ENCODE data around the gene PCDHGA7.
"Not testable (repeated sequence)": the region's sequence is repeated elsewhere in the genome, so short reads cannot be mapped to it uniquely, and the experiment has no call there.

The PCDHGA7 gene

DNA sequence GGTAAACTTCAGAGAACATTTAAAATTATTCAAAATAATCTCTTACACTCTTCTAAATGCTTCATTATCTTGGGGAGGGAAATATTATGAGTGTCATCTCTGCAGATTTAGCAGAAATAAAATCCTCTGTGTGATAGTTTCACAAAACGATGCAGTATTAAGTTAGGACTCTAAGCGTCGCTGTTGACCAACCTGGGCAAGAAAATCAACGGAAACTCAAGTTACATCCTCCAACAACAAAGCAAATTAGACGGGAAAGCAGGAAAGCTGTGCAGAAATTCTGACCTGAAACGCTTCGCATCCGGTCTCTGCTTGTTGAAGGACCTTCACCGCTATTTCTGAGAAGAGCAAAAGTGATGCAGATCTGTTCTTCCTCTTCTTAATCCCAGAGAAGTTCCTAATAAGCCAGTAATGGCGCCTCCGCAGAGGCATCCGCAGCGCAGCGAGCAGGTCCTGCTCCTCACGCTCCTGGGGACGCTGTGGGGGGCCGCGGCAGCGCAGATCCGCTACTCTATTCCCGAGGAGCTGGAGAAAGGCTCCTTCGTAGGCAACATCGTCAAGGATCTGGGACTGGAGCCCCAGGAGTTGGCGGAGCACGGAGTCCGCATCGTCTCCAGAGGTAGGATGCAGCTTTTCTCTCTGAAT lies 8.7 kb upstream of the PCDHGA7 start, which contains the start of gene PCDHGA6:
Gene PCDHGA6, plus strand, starts transcription at position 219 of the 645 bp plus-strand sequence. Its CDS starts 193 bp downstream, at position 412.
- H3K27ac ChIP-seq (ENCODE audit: low read depth, low read length), result no peak within 1 kb of the TSS
- H3K4me3 ChIP-seq (ENCODE audit: low read length), result peak within 1 kb of the TSS; percentile 45
- peaks cover 3% of the 10 kb centered on the region for H3K36me3 ChIP-seq (ENCODE audit: control insufficient read depth, insufficient read depth, low read length)
- no peaks in the 10 kb centered on the region for H3K4me1 ChIP-seq (ENCODE audit: control insufficient read depth, insufficient read depth, low read length)
- H3K9ac ChIP-seq (ENCODE audit: low read length), result no peak within 1 kb of the TSS
- no peaks in the 10 kb centered on the region for H3K27me3 ChIP-seq (ENCODE audit: control insufficient read depth, insufficient read depth, low read length)

DNA sequence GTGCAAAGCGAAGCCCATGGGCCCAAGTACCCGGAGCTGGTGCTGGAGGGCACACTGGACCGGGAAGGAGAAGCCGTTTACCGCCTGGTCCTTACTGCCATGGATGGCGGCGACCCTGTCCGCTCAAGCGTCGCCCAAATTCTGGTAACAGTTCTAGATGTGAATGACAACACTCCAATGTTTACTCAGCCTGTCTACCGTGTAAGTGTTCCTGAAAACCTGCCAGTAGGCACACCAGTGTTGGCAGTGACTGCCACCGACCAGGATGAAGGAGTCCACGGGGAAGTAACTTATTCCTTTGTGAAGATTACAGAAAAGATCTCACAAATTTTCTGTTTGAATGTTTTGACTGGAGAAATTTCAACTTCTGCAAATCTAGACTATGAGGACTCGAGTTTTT lies 7.9 kb upstream of the PCDHGA7 start:
- Histone ChIP-seq H3K27me3 (ENCODE audit: control insufficient read depth, insufficient read depth, low read length) (no peaks in the 10 kb centered on the region), H3K27ac (ENCODE audit: low read depth, low read length) (no peak overlapping the region), H3K4me1 (ENCODE audit: control insufficient read depth, insufficient read depth, low read length) (no peaks in the 10 kb centered on the region), H3K4me3 (ENCODE audit: low read length) (peak overlapping the region; percentile 45), H3K9ac (ENCODE audit: low read length) (no peak overlapping the region), H3K36me3 (ENCODE audit: control insufficient read depth, insufficient read depth, low read length) (peaks cover 3% of the 10 kb centered on the region)

DNA sequence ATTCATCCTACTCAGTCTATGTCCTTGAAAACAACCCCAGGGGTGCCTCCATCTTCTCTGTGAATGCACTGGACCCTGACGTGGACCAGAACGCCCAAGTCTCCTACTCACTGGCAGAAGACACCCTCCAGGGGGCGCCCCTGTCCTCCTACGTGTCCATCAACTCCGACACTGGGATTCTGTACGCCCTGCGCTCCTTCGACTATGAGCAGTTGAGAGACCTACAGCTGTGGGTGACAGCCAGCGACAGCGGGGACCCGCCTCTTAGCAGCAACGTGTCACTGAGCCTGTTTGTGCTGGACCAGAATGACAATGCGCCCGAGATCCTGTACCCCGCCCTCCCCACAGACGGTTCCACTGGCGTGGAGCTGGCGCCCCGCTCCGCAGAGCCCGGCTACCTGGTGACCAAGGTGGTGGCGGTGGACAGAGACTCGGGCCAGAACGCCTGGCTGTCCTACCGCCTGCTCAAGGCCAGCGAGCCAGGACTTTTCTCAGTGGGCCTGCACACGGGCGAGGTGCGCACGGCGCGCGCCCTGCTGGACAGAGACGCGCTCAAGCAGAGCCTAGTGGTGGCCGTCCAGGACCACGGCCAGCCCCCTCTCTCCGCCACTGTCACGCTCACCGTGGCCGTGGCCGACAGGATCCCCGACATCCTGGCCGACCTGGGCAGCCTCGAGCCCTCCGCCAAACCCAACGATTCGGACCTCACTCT lies 6.9 kb upstream of the PCDHGA7 start:
- H3K9ac ChIP-seq (ENCODE audit: low read length); H3K4me1 ChIP-seq (ENCODE audit: control insufficient read depth, insufficient read depth, low read length); H3K27ac ChIP-seq (ENCODE audit: low read depth, low read length); H3K27me3 ChIP-seq (ENCODE audit: control insufficient read depth, insufficient read depth, low read length); H3K4me3 ChIP-seq (ENCODE audit: low read length); H3K36me3 ChIP-seq (ENCODE audit: control insufficient read depth, insufficient read depth, low read length): not testable (repeated sequence)

DNA sequence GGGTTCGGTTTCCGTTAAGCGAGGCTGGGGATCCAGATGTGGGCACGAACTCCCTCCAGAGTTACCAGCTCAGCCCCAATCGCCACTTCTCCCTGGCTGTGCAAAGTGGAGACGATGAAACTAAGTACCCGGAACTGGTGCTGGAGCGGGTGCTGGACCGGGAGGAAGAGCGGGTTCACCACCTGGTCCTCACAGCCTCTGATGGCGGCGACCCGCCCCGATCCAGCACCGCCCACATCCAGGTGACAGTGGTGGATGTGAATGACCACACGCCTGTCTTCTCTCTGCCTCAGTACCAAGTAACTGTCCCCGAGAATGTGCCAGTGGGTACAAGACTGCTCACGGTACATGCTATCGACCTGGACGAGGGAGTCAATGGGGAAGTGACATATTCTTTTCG lies 803 bp downstream of the PCDHGA7 start:
- H3K27me3 ChIP-seq (ENCODE audit: control insufficient read depth, insufficient read depth, low read length), result no peaks in the 10 kb centered on the region
- no peaks in the 10 kb centered on the region for H3K36me3 ChIP-seq (ENCODE audit: control insufficient read depth, insufficient read depth, low read length)
- H3K4me3 ChIP-seq (ENCODE audit: low read length), result peak overlapping the region; percentile 23
- H3K4me1 ChIP-seq (ENCODE audit: control insufficient read depth, insufficient read depth, low read length), result no peaks in the 10 kb centered on the region
- H3K27ac ChIP-seq (ENCODE audit: low read depth, low read length), result no peak overlapping the region
- H3K9ac ChIP-seq (ENCODE audit: low read length), result no peak overlapping the region

DNA sequence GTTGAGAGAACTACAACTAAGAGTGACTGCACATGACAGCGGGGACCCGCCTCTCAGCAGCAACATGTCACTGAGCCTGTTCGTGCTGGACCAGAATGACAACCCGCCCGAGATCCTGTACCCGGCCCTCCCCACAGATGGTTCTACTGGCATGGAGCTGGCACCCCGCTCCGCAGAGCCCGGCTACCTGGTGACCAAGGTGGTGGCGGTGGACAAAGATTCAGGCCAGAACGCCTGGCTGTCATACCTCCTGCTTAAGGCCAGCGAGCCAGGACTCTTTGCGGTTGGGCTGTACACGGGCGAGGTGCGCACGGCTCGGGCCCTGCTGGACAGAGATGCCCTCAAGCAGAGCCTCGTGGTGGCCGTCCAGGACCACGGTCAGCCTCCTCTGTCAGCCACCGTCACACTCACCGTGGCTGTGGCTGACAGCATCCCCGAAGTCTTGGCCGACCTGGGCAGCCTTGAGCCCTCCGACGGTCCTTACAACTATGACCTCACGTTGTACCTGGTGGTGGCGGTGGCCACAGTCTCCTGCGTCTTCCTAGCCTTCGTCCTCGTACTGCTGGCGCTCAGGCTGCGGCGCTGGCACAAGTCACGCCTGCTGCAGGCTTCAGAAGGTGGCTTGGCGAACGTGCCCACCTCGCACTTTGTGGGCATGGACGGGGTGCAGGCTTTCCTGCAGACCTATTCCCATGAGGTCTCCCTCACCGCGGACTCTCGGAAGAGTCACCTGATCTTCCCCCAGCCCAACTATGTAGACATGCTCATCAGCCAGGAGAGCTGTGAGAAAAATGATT lies 2.1 kb downstream of the PCDHGA7 start:
- Histone ChIP-seq H3K4me1 (ENCODE audit: control insufficient read depth, insufficient read depth, low read length) (no peaks in the 10 kb centered on the region), H3K9ac (ENCODE audit: low read length) (no peak overlapping the region), H3K36me3 (ENCODE audit: control insufficient read depth, insufficient read depth, low read length) (no peaks in the 10 kb centered on the region), H3K27ac (ENCODE audit: low read depth, low read length) (no peak overlapping the region), H3K27me3 (ENCODE audit: control insufficient read depth, insufficient read depth, low read length) (no peaks in the 10 kb centered on the region), H3K4me3 (ENCODE audit: low read length) (peak overlapping the region; percentile 15)

DNA sequence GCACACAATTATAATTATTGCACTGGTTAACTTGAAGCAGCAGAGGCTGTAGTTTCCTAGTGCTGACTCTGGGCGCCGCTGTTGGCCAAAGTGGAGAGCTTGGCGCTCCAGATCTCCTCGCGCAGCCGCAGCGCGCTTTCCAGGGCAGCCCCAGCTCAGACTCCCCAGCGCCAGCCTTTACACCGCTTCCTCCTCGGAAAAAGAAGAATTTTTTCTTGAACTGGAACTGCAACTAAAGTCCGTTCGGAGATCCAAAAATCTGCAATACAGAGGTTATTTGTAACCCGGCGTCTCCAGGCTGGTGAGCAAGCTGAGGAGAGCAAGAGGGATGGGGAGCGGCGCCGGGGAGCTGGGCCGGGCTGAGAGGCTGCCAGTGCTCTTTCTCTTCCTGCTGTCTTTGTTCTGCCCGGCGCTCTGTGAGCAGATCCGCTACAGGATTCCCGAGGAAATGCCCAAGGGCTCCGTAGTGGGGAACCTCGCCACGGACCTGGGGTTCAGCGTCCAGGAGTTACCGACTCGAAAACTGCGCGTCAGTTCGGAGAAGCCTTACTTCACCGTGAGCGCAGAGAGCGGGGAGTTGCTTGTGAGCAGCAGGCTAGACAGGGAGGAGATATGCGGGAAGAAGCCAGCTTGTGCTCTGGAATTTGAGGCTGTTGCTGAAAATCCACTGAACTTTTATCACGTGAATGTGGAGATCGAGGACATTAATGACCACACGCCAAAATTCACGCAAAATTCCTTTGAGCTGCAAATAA lies 5.2 kb downstream of the PCDHGA7 start, which contains the start of gene PCDHGB4:
Gene PCDHGB4, plus strand, starts transcription at position 142 of the 755 bp plus-strand sequence. Its CDS starts 187 bp downstream, at position 329.
- H3K27me3 ChIP-seq (ENCODE audit: control insufficient read depth, insufficient read depth, low read length); H3K9ac ChIP-seq (ENCODE audit: low read length); H3K4me3 ChIP-seq (ENCODE audit: low read length); H3K27ac ChIP-seq (ENCODE audit: low read depth, low read length); H3K4me1 ChIP-seq (ENCODE audit: control insufficient read depth, insufficient read depth, low read length); H3K36me3 ChIP-seq (ENCODE audit: control insufficient read depth, insufficient read depth, low read length): not testable (repeated sequence)

DNA sequence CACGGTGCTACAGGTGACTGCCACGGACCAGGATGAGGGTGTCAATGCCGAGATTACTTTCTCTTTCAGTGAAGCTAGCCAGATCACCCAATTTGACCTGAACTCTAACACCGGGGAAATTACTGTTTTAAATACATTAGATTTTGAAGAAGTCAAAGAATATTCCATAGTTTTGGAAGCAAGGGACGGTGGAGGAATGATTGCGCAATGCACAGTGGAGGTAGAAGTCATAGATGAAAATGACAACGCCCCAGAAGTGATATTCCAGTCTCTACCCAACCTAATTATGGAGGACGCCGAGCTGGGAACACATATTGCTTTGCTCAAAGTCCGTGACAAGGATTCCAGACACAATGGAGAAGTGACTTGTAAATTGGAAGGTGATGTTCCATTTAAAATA lies 6.1 kb downstream of the PCDHGA7 start:
- no peaks in the 10 kb centered on the region for H3K27me3 ChIP-seq (ENCODE audit: control insufficient read depth, insufficient read depth, low read length)
- H3K4me3 ChIP-seq (ENCODE audit: low read length), result no peak overlapping the region

DNA sequence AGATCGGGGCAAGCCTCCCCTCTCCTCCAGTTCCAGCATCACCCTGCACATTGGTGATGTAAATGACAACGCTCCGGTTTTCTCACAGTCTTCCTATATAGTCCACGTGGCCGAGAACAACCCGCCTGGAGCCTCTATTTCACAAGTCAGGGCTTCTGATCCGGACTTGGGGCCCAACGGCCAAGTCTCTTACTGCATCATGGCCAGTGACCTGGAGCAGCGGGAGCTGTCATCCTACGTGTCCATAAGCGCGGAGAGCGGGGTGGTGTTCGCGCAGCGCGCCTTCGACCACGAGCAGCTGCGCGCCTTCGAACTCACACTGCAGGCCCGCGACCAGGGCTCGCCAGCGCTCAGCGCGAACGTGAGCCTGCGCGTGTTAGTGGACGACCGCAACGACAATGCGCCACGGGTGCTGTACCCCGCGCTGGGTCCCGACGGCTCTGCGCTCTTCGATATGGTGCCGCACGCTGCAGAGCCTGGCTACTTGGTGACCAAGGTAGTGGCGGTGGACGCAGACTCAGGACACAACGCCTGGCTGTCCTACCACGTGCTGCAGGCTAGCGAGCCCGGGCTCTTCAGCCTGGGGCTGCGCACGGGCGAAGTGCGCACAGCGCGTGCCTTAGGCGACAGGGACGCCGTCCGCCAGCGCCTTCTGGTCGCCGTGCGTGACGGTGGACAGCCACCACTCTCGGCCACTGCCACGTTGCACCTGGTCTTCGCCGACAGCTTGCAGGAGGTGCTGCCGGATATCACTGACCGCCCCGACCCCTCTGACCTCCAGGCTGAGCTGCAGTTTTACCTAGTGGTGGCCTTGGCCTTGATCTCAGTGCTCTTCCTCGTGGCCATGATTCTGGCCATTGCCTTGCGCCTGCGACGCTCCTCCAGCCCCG lies 6.9 kb downstream of the PCDHGA7 start:
- Histone ChIP-seq H3K4me1 (ENCODE audit: control insufficient read depth, insufficient read depth, low read length) (no peaks in the 10 kb centered on the region), H3K36me3 (ENCODE audit: control insufficient read depth, insufficient read depth, low read length) (no peaks in the 10 kb centered on the region), H3K9ac (ENCODE audit: low read length) (no peak overlapping the region), H3K27me3 (ENCODE audit: control insufficient read depth, insufficient read depth, low read length) (no peaks in the 10 kb centered on the region), H3K4me3 (ENCODE audit: low read length) (peak overlapping the region; percentile 29), H3K27ac (ENCODE audit: low read depth, low read length) (no peak overlapping the region)

More for the DNA sequence above, 6.1 kb downstream of the PCDHGA7 start:
- Histone ChIP-seq H3K9ac (ENCODE audit: low read length) (no peak overlapping the region), H3K27ac (ENCODE audit: low read depth, low read length) (no peak overlapping the region), H3K4me1 (ENCODE audit: control insufficient read depth, insufficient read depth, low read length) (no peaks in the 10 kb centered on the region), H3K36me3 (ENCODE audit: control insufficient read depth, insufficient read depth, low read length) (no peaks in the 10 kb centered on the region)

DNA sequence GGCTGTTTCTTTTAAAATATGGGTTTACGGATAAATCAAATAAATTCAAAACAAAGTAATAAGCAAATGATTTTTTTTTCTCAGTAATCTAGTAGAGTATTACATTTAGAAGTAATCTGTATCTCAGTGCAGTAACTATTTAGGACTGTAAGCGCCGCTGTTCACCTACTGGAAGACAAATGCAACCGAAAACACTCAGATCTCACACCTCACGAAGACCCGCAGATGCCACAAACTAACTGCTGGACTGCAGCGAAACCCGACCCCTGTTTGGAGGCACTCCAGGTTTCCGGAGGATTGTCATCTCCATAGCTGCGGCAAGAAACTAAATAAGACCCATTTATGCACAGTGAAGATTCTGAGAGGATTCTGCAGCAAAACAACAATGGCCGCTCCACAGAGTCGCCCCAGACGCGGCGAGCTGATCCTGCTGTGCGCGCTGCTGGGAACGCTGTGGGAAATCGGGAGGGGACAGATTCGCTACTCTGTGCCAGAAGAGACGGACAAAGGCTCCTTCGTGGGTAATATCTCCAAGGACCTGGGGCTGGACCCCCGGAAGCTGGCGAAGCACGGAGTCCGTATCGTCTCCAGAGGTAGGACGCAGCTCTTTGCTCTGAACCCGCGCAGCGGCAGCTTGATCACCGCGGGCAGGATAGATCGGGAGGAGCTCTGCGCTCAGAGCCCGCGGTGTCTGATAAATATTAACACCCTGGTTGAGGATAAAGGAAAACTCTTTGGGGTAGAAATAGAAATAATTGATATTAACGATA lies 10.1 kb downstream of the PCDHGA7 start, which contains the start of gene PCDHGA8:
Gene PCDHGA8, plus strand, starts transcription at position 205 of the 770 bp plus-strand sequence. Its CDS starts 181 bp downstream, at position 386.
- Histone ChIP-seq H3K4me3 (ENCODE audit: low read length) (peak within 1 kb of the TSS; percentile 29), H3K27me3 (ENCODE audit: control insufficient read depth, insufficient read depth, low read length) (no peaks in the 10 kb centered on the region)

DNA sequence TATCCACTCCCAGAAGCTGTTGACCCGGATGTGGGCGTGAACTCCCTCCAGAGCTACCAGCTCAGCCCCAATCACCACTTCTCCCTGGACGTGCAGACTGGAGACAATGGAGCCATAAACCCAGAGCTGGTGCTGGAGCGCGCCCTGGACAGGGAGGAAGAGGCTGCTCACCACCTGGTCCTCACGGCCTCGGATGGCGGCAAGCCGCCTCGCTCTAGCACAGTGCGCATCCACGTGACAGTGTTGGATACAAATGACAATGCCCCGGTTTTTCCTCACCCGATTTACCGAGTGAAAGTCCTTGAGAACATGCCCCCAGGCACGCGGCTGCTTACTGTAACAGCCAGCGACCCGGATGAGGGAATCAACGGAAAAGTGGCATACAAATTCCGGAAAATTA lies 10.7 kb downstream of the PCDHGA7 start:
- Histone ChIP-seq H3K27ac (ENCODE audit: low read depth, low read length) (no peak overlapping the region), H3K36me3 (ENCODE audit: control insufficient read depth, insufficient read depth, low read length) (no peaks in the 10 kb centered on the region), H3K27me3 (ENCODE audit: control insufficient read depth, insufficient read depth, low read length) (no peaks in the 10 kb centered on the region), H3K9ac (ENCODE audit: low read length) (no peak overlapping the region), H3K4me1 (ENCODE audit: control insufficient read depth, insufficient read depth, low read length) (no peaks in the 10 kb centered on the region), H3K4me3 (ENCODE audit: low read length) (no peak overlapping the region)

More for the DNA sequence above, 10.1 kb downstream of the PCDHGA7 start, which contains the start of gene PCDHGA8:
- Histone ChIP-seq H3K27ac (ENCODE audit: low read depth, low read length) (no peak within 1 kb of the TSS), H3K4me1 (ENCODE audit: control insufficient read depth, insufficient read depth, low read length) (no peaks in the 10 kb centered on the region), H3K36me3 (ENCODE audit: control insufficient read depth, insufficient read depth, low read length) (no peaks in the 10 kb centered on the region), H3K9ac (ENCODE audit: low read length) (no peak within 1 kb of the TSS)

Measured in rectal smooth muscle tissue (tissue), 1 donor.